Measurements from ENCODE around the gene CEP44.
"Not testable (repeated sequence)": the region's sequence is repeated elsewhere in the genome, so short reads cannot be mapped to it uniquely, and the experiment has no call there.

Gene CEP44

DNA sequence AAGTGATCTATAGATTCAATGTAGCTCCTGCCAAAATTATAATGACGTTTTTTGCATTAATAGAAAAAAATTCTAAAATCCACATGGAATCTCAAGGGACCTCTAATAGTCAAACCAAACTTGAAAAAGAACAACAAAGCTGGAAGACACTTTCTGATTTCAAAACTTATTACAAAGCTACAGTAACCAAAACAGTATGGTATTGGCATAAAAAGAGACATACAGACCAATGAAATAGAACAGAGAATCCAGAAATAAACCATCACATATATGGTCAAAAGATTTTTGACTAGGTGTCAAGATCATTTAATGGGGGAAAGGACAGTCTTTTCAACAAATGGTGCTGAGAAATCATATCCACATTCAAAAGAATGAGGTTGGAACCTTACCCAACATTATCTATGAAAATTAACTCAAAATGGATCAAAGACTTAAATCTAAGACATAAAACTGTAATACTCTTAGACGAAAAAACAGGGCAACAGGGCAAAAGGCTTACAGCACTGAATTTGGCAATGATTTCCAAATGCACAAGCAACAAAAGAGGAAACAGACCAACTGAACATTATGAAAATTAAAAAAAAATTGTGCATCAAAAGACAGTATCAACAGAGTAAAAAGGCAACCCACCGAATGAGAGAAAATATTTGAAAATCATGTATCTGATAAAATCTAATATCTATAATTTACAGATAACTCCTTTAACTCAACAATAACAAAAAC lies 4.1 kb upstream of the CEP44 start:
- no peak for FAIRE-seq

DNA sequence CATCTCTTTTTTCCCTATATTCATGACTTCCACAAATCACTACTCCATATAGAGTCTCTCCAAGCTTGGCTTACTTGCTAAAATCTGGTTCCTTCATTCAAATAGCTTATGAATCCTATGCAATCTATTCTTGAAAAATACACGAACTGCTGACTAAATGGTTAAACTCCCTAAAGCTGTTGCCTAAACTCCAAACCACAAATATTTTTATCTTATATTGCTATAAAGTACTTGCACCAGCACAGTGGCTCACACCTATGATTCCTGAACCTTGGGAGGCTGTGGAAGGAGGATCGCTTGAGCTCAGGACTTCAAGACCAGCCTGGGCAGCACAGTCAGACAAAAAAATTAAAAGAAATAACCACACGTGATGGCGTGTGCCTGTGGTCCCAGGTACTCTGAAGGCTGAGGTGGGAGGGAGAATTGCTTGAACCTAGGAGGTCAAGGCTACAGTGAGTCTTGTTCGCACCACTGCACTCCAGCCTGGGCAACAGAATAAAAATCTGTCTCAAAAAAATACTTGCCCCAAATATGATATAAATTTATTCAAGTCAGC lies 2.5 kb upstream of the CEP44 start:
- FAIRE-seq, result no peak

DNA sequence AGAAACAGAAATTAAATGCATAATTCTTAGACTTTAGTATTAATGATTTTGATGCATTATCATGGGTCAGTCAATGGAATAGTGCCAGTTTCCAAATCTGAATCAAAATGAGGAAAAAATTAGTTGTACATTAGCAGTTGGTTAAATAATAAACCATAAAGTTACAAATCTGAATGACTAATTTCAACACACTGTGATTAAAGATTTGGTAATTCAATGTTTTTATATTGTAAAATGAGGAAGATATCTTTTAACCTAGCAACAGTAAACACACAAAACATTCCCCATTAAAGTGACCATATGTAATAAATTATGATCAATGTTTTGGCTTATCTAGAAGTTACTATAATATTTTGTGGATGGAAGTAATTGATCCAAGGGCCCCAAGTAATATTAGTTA lies 1.8 kb upstream of the CEP44 start:
- no peak for FAIRE-seq

DNA sequence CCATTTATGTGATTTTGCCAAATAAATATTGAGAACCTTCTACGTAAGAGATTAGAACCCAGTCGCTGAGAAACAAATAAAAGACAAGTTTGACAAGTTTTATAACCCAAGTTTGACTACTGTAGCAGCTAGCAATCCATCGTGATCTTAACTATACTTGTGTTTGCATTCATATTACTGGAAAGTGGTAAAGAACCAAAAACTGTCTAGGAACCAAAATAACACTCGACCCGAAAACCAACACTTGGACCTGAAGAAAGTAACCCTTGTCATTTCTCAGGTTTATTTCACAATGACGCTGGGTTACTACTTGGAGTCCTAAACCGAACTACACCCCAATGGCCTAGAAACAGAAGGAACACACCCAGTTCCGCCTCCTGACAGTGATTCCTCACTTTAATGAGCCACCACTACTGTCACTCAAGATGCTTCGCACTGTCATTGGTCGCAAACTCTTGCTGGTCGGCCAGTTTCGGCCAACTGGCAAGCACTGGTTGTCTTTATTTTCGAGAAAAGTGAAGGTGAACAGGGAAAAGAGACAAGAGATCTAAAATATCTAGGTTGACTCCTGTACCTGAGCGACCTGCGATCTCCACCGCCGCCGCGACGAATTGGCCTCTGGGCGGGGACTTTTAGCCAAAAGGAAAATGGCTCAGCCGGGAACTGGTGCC lies 740 bp upstream of the CEP44 start:
- peak; percentile 89 for FAIRE-seq

DNA sequence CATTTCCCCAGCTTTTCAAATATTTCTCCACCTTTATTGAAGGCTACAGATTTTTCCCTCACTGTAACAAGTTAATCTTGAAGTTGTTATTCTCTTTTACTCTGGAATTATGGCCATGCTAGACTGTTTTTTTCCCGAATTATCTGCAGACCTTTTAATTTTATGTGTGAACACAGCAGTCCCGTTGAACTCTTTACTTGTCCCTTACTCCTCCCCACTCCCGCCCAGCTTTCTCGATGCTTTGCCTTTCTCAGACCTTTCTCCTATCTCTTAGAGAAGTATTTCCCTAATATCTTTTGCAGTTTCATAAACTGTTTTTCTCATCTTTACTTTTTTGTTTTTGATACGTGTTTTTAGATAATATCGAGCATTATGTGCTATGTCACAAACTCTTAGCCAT lies 776 bp downstream of the CEP44 start:
- FAIRE-seq, result no peak

DNA sequence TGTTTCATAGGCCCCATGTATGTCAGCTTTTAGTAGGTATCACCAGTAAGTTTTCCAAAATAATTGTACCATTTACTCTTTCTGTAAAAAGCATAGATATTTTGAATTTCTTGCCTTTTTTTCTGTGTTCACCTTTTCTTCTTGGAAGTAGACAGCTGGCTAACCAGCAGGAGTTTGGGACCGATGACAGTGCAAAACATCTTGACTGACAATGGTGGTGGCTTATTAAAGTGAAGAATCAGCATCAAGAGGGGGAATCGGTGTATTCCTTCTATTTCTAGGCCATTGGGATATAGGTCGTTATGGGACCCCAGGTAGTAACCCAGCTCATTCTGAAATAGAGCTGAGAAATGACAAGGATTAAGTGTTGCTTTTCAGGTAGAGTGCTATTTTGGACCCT lies 3.2 kb downstream of the CEP44 start:
- no peak for FAIRE-seq

DNA sequence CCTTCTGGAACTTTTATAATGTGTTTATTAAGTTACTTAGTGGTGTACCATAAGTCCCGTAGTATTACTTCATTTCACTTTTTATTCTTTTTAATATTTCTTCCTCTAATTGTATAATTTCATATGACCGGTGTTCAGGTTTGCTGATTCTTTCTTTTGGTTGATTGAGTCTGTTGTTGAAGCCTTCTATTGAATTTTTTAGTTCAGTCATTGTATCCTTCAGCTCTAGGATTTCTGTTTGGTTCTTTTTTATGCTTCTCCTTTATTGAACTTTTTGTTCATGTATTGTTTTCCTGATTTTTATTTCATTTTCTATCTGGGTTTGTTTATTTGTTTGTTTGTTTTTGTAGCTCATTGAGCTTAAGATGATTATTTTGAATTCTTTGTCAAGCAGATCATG lies 8.8 kb downstream of the CEP44 start:
- no peak for FAIRE-seq

DNA sequence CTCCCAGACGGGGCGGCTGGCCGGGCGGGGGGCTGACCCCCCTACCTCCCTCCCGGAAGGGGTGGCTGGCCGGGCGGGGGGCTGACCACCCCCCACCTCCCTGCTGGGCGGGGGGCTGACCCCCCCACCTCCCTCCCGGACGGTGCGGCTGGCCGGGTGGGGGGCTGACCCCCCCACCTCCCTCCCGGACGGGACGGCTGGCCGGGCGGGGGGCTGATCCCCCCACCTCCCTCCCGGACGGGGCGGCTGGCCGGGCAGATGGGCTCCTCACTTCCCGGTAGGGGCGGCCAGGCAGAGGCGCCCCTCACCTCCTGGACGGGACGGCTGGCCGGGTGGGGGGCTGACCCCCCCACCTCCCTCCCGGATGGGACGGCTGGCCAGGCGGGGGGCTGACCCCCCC lies 10.9 kb downstream of the CEP44 start:
- not testable (repeated sequence) for FAIRE-seq

DNA sequence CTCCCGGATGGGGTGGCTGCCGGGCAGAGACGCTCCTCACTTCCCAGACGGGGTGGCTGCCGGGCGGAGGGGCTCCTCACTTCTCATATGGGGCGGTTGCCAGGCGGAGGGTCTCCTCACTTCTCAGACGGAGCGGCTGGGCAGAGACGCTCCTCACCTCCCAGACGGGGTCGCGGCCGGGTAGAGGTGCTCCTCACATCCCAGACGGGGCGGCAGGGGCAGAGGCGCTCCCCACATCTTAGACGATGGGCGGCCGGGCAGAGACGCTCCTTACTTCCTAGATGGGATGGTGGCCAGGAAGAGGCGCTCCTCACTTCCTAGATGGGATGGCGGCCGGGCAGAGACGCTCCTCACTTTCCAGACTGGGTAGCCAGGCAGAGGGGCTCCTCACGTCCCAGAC lies 11.4 kb downstream of the CEP44 start:
- not testable (repeated sequence) for FAIRE-seq

DNA sequence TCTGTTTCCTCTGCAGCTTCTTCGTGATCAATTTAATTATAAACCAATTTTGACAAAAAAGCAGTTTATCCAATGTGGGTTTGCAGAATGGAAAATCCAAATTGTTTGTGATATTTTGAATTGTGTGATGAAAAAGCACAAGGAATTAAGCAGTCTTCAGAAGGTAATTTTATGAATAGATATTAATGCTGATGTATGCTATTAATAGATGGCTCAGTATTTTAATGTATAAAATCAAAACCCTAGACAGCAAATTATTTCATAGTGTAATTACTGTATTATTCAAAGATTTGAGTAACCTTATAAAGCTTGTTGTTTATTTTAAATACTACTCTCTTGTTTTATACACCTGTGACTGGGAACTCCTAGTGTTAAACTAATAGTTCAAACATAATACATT lies 20.0 kb downstream of the CEP44 start:
- no peak for FAIRE-seq

DNA sequence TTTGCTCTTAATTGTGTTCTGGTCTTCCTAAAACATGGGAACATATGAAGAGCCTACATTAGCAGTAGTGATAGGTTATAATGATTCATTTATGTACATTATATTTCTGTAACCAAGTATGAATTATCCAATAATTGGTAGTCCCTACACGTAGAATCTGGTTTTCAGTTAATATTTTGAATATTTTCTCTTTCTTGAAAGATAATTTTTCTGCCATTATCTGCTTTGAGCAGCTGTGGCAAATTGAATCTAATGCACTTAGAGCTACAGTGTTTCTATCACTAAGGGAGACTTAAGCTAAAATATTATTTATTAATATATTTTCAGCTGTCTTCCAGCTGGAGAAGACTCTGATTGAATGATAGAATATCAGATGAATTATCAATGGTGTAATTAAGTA lies 21.0 kb downstream of the CEP44 start:
- no peak for FAIRE-seq

DNA sequence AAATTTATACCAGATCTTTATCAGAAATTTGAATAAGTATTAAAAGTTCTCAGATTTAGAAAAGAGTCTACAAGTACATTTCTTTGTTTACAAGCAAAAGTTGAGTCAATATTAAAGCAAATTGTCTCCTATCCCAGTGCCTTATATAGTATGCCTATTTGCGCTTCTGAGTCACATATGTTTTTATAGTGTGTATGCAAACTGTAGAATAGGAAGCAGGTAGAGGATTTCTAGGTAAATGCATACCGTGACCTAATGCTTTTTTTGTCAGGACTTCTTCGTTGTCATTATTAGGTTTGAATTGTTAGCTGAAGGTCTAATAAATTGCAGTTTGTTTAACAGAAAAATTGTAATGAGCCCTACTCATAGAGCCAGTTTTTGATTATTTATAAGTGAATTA lies 22.2 kb downstream of the CEP44 start:
- no peak for FAIRE-seq

DNA sequence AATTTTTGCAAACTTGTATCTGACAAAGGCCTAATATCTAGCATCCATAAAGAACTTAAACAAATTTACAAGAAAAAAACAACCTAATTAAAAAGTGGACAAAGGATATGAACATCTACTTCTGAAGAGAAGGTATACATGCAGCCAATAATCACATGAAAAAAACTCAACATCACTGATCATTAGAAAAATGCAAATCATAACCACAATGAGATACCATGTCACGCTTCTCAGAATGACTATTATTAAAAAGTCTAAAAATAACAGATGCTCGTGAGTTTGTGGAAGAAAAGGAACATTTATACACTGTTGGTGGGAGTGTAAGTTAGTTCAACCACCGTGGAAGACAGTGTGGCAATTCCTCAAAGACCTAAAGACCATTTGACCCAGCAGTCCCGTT lies 24.0 kb downstream of the CEP44 start:
- FAIRE-seq, result no peak

DNA sequence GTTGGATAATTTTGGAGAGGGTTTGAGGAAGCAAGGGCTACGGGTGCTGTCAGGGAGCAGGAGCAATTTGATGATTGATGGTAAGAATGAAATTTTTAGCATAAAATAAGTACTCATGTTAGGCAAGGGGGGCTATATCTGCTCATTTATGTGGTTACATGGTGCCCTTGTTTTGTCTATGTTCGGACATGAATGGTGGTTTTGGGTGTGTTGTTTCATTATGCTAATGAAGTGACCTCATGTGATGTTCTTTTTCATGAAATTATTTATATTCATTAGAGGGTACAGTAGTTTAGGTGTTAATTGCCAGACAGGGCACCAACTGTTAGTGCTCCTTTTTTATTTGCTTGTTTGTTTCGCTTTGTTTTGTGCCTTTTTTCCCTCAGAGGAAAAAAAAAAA lies 29.3 kb downstream of the CEP44 start:
- no peak for FAIRE-seq

DNA sequence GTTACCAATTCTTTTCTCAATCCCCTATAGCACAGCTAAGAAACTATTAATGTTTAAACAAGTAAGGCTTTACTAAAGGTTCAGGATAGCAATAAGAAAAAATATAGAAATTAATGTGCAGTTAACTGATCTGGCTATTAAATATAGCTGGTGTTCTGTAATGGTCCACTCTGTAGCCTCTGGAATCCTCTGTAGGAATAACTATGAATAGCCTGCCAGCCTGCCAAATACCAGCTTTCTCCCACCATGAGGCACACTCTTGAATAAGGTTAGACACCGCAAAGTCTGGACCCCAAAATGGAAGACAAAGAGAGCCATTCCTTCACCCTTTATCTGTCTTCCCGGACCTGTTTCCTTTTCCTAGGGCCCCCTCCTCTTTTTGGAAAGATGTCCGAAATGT lies 30.6 kb downstream of the CEP44 start:
- no peak for FAIRE-seq

DNA sequence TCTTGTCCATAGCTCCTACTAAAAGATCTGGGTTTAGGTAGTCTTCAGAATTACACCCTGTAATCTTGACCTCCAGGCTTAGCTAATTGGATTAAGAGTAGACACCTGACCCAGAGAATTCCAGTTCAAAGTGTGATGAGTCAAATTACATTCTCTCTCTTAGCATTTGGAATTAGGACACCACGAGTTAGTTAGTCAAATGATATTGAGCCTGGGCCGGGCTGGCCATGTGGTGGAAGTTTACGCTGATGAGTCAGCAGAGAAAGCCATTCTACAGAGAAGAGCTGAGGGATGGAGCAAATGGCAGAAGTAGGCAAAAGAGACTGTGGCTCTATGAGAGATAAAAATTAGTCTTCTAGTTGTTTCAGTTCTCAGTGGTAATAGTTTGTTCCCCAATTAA lies 31.1 kb downstream of the CEP44 start:
- FAIRE-seq, result no peak

DNA sequence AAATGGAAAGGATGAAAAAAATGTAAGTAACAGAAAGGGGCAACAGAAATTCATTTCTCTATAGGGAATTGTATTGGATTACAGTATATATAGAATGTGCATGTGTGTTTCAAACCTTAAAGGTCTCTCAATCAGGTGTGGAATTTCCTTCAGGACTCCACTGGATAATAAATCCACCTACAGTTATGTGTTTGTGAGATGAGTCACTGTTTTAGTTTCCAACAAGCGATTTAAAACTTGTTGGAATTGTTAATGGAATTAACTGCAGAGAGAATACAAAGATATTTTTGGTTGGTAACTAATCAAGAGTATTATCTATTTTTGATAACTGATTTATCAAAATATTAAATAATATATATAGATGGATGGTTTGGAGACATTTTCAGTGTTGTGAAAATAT lies 32.8 kb downstream of the CEP44 start:
- FAIRE-seq, result peak; percentile 66

DNA sequence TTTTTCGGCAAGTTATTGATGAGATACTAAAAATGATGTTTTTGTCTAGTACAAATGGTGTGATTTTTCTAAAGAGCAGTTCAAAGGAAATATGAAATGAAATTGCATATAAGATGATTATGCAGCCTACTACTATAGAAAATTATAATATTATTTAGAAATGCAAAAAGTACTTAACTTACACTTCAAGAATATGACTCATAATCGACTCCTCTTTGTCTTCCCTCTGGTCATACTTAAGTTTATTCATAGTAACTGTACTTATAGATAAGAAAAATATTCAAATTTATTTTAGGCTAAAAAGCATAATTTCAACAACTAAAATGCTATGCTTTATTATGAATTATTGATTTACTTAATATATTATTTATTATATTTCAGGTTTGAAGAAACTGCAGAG lies 33.2 kb downstream of the CEP44 start:
- peak; percentile 18 for FAIRE-seq

DNA sequence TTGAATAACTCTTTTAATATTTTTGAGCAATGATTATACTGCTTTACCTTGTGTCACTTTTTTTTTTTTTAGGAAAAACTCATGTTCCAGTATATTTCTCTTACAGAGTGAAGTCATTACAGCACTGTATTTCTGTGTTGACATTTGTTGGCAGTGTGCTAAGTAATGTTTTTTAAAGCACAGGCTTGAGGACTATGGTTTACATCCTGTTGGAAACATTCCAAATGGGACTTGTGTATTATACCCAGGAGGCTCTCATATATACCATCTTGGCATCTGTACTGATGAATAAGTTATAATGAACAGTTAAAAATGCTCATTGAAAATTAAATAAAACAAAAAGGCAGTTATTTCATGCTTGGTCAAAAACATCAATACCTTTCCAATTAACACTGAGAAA lies 33.8 kb downstream of the CEP44 start:
- FAIRE-seq, result no peak

DNA sequence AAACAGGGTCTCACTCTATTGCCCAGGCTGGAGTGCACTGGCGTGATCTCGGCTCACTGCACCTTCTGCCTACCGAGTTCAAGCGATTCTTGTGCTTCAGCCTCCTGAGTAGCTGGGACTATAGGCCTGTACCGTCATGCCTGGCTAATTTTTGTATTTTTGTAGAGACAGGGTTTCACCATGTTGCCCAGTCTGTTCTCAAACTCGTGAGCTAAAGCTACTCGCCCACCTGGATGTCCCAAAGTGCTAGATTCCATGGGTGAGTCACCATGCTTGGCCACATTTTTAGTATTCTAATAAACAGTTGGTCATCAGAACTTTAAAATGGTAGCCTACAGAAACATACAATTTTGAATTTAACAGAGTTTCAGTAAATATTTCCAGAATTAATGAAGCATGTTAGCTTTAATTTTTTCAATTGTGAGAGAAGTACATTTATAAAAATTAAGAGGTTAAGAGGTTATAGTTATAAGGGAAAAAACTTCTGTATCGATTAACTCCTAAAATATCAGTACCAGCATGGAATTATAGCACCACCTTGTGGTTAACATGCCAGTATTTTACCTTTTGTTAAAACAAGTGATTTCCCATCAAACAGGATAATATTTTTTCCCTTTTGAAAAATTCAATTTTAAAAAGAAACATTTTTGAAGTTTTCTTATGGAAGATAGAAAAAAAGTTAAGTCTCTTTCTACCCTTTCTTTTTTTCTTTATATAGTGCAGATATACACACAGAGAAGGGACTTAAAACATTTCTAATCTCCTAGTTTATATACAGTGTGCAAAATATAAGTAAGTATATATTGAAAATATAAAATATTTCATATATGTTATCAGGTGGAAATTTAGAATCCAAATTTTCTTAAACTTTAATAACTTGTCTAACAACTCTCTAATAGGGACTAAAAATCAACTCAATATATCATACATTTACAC lies 35.4 kb downstream of the CEP44 start:
- peak; percentile 92 for FAIRE-seq

DNA sequence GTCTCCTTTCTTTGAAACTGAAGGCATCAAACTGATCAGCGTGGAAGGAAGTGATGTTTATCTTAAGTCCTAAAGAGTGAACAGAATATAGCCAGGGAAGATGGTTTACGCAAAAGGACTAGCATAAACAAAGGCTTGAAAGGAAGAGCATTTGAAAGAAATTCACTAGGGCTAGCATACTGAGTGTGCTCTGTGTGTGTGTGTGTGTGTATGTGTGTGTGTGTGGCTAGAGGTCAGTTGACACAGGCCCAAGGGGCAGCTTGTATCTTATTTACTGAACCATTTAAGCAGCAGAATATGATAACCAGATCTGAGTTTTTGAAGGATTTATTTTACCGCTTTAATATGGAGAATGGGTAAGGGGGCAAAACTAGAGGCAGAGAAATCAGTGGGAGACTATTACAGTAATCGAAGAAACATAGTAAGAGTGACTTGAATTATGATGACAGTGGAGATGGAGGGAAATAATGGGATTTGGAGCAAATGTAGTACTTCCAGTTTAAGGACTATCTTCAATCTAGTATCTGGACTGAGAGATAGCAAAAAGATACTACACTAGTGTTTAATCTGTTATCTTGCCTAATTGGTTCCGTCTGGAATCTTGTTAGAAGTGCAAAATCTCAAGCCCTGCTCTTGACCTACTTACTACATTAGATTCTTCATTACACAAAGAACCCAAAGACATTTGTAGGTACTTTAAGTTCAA lies 36.9 kb downstream of the CEP44 start:
- FAIRE-seq, result no peak

DNA sequence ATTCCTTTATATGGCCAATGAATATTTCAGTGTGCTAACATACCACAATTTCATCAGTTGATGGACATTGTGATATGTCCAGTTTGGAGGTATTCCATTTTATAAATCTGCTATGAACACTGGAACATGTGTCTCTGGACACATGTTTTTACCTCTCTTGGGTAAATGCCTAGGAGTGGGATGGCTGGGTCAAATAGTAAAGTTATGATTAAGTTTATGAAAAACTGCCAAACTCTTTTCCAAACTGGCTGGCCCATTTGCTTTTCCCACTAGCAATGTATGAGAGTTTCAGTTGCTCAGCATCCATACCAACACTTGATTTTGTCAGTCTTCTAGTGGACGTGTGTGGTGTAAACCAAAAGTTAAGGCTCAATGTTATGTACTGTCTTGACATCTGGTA lies 40.5 kb downstream of the CEP44 start:
- FAIRE-seq, result no peak

DNA sequence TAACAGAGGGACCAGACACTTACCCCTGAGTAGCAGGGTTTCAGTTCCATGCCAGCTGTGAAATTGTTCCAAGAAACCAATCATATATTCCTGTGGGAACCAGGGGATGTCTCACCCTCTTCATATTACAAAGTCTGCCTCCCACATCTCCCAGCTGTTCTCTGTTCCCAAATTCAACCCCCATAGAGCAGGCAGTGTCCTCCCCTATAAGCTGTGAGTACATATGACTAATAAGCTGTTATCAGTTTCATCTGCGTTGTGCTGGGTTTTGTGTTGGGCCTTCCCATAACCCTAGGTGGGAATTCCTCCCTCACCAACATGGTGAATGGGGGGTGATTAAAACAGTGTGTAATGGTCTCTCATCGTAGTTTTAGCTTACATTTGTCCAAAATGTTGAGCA lies 41.0 kb downstream of the CEP44 start:
- FAIRE-seq, result no peak

Measured in colon (tissue), 2 donors.